ENCODE results near the gene ZBTB17.
"Not testable (repeated sequence)": the region's sequence is repeated elsewhere in the genome, so short reads cannot be mapped to it uniquely, and the experiment has no call there.

GRCh38 chr1:15896841-15897610 is 78.9 kb downstream of the ZBTB17 start:
- TF ChIP-seq CTCF (IDR thresholded peaks at IDR 0.05); ZFX (IDR thresholded peaks at IDR 0.05; ENCODE audit: borderline replicate concordance): not testable (repeated sequence)
